Breast epithelium (tissue), 4 donors: ENCODE results near the gene RTN4. TPM values are rescaled to one million over a fixed set of nuclear protein-coding genes. Genes with fewer than 3 reads are reported as not detected.
A peak's percentile ranks its signal among the peaks of the same experiment; 100 is the strongest.
"Not testable (repeated sequence)": the region's sequence is repeated elsewhere in the genome, so short reads cannot be mapped to it uniquely, and the experiment has no call there.

Experiments
- DNase-seq, 2 donors: peaks; one replicate each; pipeline ENCODE4 v3.0.0-alpha.2; 2019; ENCODE audit warnings: low spot score in 2 of 2
- H3K27ac ChIP-seq, 2 donors: fragments of 200-600 bp; sonication (generic) in 1 of 2; one replicate each; pipeline ENCODE4 v1.5.1; 2016 to 2019; ENCODE audit warnings: mild to moderate bottlenecking in 1 of 2
- H3K27me3 ChIP-seq, 2 donors: fragments of 200-600 bp; sonication (generic) in 1 of 2; one replicate each; pipeline versions ENCODE4 v1.5.1 to v1.6.0; 2017 to 2019; ENCODE audit warnings: control low read depth in 1 of 2, mild to moderate bottlenecking in 1 of 2
- H3K36me3 ChIP-seq: fragments of 200-600 bp; one replicate; pipeline ENCODE4 v1.5.1; 2019
- H3K4me1 ChIP-seq, 2 donors: fragments of 200-600 bp; sonication (generic); one replicate each; pipeline ENCODE4 v1.5.1; 2016 to 2019; ENCODE audit warnings: control low read depth in 1 of 2
- H3K4me3 ChIP-seq, 3 donors: fragments of 200-600 bp; sonication (generic); 1 replicate in 2 of 3; 2 replicates in 1 of 3; pipeline ENCODE4 v1.5.1; 2016 to 2019; ENCODE audit warnings: mild to moderate bottlenecking in 3 of 3, moderate library complexity in 2 of 3
- H3K9me3 ChIP-seq, 2 donors: fragments of 200-600 bp; sonication (generic) in 1 of 2; one replicate each; pipeline ENCODE4 v1.5.1; 2016 to 2019; ENCODE audit warnings: control low read depth in 1 of 2
- POLR2A ChIP-seq: fragments of 450-650 bp; IDR thresholded peaks from one replicate; pipeline ENCODE4 v1.6.1; 2016; ENCODE audit warnings: antibody characterized with exemption, mild to moderate bottlenecking, moderate library complexity
- POLR2AphosphoS5 ChIP-seq, 3 donors: sonication (generic); formaldehyde crosslinking; IDR thresholded peaks; one replicate each; pipeline ENCODE4 v1.6.1; 2017; ENCODE audit warnings: antibody characterized with exemption in 3 of 3
- intact Hi-C: fragments of 100-400 bp; cut with DNase I; formaldehyde crosslinking; loops from one replicate; pipeline ENCODE4 v1.15.1; 2023; ENCODE audit warnings: low total_unique reads
- total RNA-seq, 3 donors: library from RNA; depleted of rRNA; stranded (reverse); fragments of >200 nt; gene quantifications; one replicate each; pipeline ENCODE4 v1.1.0, GENCODE V29; 2016
- TF ChIP-seq, protein P1 (sequence below), 3 donors: fragments of 450-650 bp; IDR thresholded peaks; one replicate each; pipeline ENCODE4 v1.5.1; 2016 to 2017; ENCODE audit warnings: antibody characterized with exemption in 3 of 3, mild to moderate bottlenecking in 3 of 3, moderate library complexity in 3 of 3

Gene RTN4
- total RNA-seq, 3 donors from 2014 or later, result 188 to 419 (median 201) TPM

DNA sequence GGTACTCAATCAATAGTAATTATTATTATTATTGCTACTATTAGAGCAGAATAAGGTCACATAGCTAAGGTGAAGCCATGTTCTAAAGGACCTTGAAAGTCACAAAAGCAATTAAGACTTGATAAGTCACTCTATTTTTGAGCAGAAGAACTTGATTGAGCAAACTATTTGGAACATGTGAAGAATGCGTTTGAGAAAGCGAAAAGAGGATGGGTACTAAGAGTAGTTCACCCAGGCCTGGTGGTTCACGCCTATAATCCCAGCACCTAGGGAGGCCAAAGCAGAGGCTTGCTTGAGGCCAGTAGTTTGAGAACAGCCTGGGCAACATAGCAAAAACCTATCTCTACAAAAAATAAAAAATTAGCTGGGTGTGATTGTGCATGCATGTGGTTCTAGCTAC, 7.2 kb upstream of the RTN4 start:
- H3K27me3 ChIP-seq, result no peaks in the 10 kb centered on the region
- no peaks in the 10 kb centered on the region for H3K9me3 ChIP-seq
- H3K36me3 ChIP-seq, result no peaks in the 10 kb centered on the region
- H3K27ac ChIP-seq, result no peak overlapping the region
- TF ChIP-seq, protein P1, sequence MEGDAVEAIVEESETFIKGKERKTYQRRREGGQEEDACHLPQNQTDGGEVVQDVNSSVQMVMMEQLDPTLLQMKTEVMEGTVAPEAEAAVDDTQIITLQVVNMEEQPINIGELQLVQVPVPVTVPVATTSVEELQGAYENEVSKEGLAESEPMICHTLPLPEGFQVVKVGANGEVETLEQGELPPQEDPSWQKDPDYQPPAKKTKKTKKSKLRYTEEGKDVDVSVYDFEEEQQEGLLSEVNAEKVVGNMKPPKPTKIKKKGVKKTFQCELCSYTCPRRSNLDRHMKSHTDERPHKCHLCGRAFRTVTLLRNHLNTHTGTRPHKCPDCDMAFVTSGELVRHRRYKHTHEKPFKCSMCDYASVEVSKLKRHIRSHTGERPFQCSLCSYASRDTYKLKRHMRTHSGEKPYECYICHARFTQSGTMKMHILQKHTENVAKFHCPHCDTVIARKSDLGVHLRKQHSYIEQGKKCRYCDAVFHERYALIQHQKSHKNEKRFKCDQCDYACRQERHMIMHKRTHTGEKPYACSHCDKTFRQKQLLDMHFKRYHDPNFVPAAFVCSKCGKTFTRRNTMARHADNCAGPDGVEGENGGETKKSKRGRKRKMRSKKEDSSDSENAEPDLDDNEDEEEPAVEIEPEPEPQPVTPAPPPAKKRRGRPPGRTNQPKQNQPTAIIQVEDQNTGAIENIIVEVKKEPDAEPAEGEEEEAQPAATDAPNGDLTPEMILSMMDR (IDR thresholded peaks at IDR 0.05), result no peak
- TF ChIP-seq POLR2AphosphoS5 (IDR thresholded peaks at IDR 0.05) (no peak), POLR2A (no peak)
- DNase-seq, result no peak
- H3K4me3 ChIP-seq, result no peak overlapping the region
- intact Hi-C loops, result loop anchor here (5.0 kb wide), 1 partner anchor 565 kb away; no protein-coding TSS in a partner anchor
- H3K4me1 ChIP-seq, result no peaks in the 10 kb centered on the region

DNA sequence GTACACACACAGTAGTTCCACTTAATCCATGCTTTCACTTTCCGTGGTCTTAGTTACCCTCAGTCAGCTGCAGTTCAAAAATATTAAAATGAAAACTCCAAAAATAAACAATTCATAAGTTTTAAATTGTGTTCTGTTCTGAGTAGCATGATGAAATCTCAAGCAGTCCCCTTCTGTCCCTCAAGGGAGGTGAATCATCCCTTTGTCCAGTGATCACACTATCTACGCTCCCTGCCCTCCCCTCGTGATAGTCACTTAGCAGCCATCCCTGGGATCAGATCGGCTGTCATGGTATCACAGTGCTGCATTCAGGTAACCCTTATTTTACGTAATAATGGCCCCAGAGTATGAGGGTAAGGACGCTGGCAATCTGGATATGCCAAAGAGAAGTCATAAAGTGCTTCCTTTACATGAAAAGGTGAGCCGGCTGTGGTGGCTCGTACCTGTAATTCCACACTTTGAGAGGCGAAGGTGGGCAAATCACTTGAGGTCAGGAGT, 5.8 kb upstream of the RTN4 start:
- H3K36me3 ChIP-seq, result no peaks in the 10 kb centered on the region
- TF ChIP-seq, protein P1 (IDR thresholded peaks at IDR 0.05), result no peak
- peak in 1 of 3 donors; percentile 34 for TF ChIP-seq POLR2AphosphoS5 (IDR thresholded peaks at IDR 0.05)
- no peak for TF ChIP-seq POLR2A
- no peak overlapping the region for H3K27ac ChIP-seq
- H3K4me3 ChIP-seq, result no peak overlapping the region
- no peak for DNase-seq
- H3K27me3 ChIP-seq, result no peaks in the 10 kb centered on the region
- no peaks in the 10 kb centered on the region for H3K9me3 ChIP-seq
- H3K4me1 ChIP-seq, result peaks cover 0 to 4% of the 10 kb centered on the region in 2 donors
- intact Hi-C loops, result loop anchor here (5.0 kb wide), 1 partner anchor 566 kb away; no protein-coding TSS in a partner anchor

DNA sequence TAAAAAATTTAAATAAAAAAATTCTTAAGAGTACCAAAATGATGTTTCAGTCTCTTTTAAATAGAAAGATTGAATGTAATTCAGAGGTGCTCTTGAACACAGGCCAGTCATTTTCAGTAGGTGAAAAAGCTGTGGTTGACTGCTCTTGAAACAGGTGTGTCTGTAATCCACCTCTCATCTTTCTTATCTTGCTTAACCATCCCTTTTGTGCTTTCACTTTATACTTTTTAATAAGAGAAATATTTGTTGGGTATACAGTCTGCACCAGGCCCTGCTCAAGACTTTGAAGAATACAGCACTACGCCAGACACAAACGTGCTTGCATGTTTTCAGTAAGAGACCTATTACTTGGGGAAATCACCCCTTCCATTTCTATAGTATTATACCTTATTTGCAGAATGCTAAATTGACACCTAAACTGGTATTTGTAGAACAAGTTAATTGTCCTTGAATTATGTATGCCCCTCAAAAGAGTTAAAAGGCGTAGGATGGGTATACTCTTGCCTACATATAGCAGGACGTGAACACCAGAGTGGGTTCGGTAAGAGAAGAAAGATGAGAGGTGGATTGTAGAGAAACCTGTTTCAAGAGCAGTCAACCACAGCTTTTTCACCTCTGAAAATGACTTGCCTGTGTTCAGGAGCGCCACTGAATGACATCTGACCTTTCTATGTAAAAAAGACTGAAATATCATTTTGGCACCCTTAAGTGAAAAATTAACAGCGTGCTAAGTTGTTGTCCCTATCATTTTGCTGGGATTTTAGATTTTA, 4.0 kb upstream of the RTN4 start:
- intact Hi-C loops, result no loop called here
- Histone ChIP-seq H3K36me3 (no peaks in the 10 kb centered on the region), H3K27me3 (no peaks in the 10 kb centered on the region), H3K9me3 (no peaks in the 10 kb centered on the region), H3K4me3 (no peak overlapping the region), H3K4me1 (peaks cover 0 to 4% of the 10 kb centered on the region in 2 donors), H3K27ac (no peak overlapping the region)
- no peak for TF ChIP-seq POLR2A
- TF ChIP-seq, protein P1 (IDR thresholded peaks at IDR 0.05), result no peak
- TF ChIP-seq POLR2AphosphoS5 (IDR thresholded peaks at IDR 0.05), result no peak
- no peak for DNase-seq

DNA sequence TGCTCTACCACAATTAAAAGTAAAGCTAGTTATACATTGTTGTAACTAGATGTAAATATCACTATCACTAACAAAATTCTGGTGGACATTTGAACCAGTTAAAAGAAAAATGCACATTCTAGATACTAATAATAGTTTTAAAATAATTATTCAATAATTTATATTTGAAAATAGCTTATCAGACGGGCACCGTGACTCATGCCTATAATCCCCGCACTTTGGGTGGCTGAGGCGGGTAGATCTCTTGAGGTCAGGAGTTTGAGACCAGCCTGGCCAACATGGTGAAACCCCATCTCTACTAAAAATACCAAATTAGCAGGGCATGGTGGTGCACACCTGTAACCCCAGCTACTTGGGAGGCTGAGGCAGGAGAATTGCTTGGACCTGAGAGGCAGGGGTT, 3.0 kb upstream of the RTN4 start:
- DNase-seq, intact Hi-C loops, H3K36me3 ChIP-seq, H3K9me3 ChIP-seq, H3K4me1 ChIP-seq, H3K27me3 ChIP-seq, H3K4me3 ChIP-seq, H3K27ac ChIP-seq: not testable (repeated sequence)

DNA sequence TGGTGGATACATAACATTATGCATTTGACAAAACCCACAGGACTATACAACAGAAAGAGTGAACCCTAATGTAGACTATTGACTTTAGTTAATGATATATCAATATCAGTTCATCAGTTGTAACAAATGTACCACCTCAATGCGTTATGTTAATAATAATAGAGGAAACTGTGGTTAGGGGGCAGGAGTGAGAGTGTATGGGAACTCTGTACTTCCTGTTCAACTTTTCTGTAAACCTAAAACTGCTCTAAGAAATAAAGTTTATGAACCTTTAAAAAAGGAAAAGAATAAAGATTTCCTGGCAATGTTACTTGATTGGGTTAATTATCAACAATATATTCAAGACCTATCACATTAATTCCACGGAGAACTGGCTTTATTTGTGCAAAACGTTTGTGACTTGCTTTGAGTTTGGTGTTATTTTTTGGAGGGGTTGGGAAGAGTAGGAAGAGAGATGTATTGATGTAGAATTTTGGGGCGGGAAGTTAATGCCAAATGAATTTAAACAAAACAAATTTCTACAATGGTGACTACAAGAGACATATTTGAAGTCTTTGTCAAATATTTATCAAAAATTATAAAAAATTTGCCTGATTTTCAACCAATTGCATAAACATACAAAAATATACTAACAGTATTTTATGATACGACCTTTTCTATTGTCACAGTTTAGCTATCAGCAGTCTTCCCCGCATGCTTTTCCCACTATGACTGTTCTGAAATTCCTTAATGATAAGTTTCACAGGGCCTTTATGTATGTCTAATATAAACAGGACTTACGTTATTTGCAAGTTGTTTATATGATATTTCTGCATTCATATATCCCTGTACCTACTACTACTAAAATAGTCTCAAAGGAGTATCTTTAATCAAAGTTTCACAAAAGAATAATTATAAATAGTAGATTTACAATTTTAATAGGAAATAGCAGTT, 2.1 kb upstream of the RTN4 start:
- H3K27ac ChIP-seq, result peak overlapping the region; percentile 59 to 100
- H3K36me3 ChIP-seq, result no peaks in the 10 kb centered on the region
- H3K27me3 ChIP-seq, result no peaks in the 10 kb centered on the region
- peaks cover 3 to 4% of the 10 kb centered on the region in 2 donors for H3K4me1 ChIP-seq
- no peak overlapping the region for H3K4me3 ChIP-seq
- TF ChIP-seq, protein P1 (IDR thresholded peaks at IDR 0.05), result no peak
- TF ChIP-seq POLR2A, result no peak
- no peak for TF ChIP-seq POLR2AphosphoS5 (IDR thresholded peaks at IDR 0.05)
- no peaks in the 10 kb centered on the region for H3K9me3 ChIP-seq
- intact Hi-C loops, result no loop called here
- DNase-seq, result no peak
